ENCODE results near the gene MANBA.

The MANBA gene

DNA sequence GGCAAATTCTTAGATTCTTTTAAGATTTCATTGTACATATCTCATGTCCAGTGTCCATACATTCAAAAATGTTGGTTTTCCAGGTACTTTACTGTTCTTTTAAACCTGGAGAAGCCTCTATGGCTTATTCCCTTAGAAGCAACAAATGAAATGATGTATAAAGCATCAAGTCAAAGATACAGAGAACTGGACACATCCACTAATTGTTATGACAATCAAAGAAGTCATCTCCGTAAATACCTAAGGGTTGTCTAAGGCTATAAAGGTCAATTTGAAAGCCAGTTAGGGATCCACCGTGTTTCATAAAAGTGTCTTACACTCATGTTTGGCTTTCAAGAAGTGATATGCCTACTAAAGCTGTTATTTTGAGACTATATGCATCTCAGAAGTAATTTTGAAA is 34.2 kb upstream of the MANBA start:
- no peak for DNase-seq (ENCODE audit: low spot score)
- in situ Hi-C loops (cut with MboI; ENCODE audit: low pct_unique_long_range_greater_than_20kb, low sequenced_read_pairs, unreplicated experiment): no loop called here
- TF ChIP-seq, protein P1, sequence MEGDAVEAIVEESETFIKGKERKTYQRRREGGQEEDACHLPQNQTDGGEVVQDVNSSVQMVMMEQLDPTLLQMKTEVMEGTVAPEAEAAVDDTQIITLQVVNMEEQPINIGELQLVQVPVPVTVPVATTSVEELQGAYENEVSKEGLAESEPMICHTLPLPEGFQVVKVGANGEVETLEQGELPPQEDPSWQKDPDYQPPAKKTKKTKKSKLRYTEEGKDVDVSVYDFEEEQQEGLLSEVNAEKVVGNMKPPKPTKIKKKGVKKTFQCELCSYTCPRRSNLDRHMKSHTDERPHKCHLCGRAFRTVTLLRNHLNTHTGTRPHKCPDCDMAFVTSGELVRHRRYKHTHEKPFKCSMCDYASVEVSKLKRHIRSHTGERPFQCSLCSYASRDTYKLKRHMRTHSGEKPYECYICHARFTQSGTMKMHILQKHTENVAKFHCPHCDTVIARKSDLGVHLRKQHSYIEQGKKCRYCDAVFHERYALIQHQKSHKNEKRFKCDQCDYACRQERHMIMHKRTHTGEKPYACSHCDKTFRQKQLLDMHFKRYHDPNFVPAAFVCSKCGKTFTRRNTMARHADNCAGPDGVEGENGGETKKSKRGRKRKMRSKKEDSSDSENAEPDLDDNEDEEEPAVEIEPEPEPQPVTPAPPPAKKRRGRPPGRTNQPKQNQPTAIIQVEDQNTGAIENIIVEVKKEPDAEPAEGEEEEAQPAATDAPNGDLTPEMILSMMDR (IDR thresholded peaks at IDR 0.05; ENCODE audit: extremely low read depth, insufficient read depth, missing control alignments): no peak

DNA sequence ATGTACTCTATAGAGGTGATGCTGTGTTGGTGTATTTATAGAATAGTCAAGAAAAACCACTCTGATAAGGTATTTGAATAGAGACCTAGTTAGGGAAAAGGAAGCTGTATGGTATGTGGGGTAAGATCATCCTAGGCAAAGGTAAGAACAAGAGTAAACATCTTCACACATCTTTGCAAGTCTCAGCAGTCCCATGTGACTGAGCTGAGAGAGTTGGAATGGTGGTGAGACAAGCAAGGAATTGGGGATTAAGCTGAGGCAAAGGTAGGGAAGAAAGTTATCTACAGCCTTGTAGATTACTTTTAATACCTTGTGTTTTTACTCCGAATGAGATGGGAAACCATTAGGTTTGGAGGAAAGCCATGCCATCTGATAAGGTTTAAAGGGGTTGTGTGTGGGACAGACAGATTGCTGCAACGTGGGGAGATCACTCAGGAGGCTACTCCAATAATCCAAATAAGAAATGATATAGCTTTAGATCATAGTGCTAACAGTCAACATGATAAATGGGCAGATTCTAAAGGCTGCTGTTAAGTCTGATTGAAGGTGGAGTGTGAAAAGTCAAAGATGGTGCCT is 31.7 kb upstream of the MANBA start:
- DNase-seq (ENCODE audit: low spot score): no peak
- in situ Hi-C loops (cut with MboI; ENCODE audit: low pct_unique_long_range_greater_than_20kb, low sequenced_read_pairs, unreplicated experiment): no loop called here
- TF ChIP-seq, protein P1 (IDR thresholded peaks at IDR 0.05; ENCODE audit: extremely low read depth, insufficient read depth, missing control alignments): no peak

DNA sequence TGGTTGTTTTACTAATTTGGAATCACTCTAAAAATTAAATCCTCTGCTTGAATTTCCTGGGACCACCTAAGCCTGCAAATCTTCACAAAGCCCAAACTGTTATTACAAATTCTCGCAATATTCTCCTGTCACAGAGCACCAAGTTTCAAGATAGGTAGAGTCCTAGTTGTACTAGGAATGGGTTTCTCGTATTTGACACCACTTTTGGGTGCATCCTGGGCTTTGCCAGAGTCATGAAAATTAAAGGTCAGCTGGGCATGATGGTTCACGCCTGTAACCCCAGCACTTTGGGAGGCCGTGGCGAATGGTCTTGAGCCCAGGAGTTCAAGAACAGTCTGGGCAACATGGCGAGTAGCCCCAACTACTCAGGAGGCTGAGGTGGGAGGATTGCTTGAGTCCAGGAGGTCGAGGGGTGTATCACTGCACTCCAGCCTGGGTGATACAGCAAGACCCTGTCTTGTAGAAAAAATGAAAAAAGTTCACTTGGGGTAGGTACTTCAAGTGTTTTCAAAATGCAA is 30.6 kb upstream of the MANBA start:
- in situ Hi-C loops (cut with MboI; ENCODE audit: low pct_unique_long_range_greater_than_20kb, low sequenced_read_pairs, unreplicated experiment): no loop called here
- TF ChIP-seq, protein P1 (IDR thresholded peaks at IDR 0.05; ENCODE audit: extremely low read depth, insufficient read depth, missing control alignments): no peak

GRCh38 chr4:102789317-102789717 is 28.5 kb upstream of the MANBA start:
- no peak for DNase-seq (ENCODE audit: low spot score)
- in situ Hi-C loops (cut with MboI; ENCODE audit: low pct_unique_long_range_greater_than_20kb, low sequenced_read_pairs, unreplicated experiment): no loop called here
- TF ChIP-seq, protein P1 (IDR thresholded peaks at IDR 0.05; ENCODE audit: extremely low read depth, insufficient read depth, missing control alignments): no peak

More for the DNA sequence above, 30.6 kb upstream of the MANBA start:
- no peak for DNase-seq (ENCODE audit: low spot score)

DNA sequence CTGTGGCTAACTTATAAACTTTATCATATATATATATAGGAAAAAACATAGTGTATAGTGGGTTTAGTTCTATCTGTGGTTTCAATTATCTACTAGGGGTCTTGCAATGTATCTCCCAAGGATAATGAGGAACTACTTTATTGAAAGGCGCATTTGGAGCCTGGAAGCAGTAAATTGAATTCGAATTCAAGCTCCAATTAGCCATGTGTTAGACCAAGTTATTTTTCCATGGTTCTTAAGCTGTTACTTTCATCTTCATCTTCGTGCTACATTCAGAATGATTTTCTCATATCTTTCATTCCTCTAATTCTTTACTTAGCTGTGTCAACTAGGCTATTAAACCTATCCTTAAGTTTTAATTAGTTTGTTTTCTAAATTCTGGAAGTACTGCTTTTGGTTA is 27.2 kb upstream of the MANBA start:
- no peak for DNase-seq (ENCODE audit: low spot score)
- TF ChIP-seq, protein P1 (IDR thresholded peaks at IDR 0.05; ENCODE audit: extremely low read depth, insufficient read depth, missing control alignments): no peak
- in situ Hi-C loops (cut with MboI; ENCODE audit: low pct_unique_long_range_greater_than_20kb, low sequenced_read_pairs, unreplicated experiment): no loop called here

GRCh38 chr4:102787096-102787881 is 26.5 kb upstream of the MANBA start:
- TF ChIP-seq, protein P1 (IDR thresholded peaks at IDR 0.05; ENCODE audit: extremely low read depth, insufficient read depth, missing control alignments): no peak
- DNase-seq (ENCODE audit: low spot score): no peak
- in situ Hi-C loops (cut with MboI; ENCODE audit: low pct_unique_long_range_greater_than_20kb, low sequenced_read_pairs, unreplicated experiment): no loop called here
